ENCODE results near the gene TRMT2A.
"Not testable (repeated sequence)": the region's sequence is repeated elsewhere in the genome, so short reads cannot be mapped to it uniquely, and the experiment has no call there.

Gene TRMT2A, protein sequence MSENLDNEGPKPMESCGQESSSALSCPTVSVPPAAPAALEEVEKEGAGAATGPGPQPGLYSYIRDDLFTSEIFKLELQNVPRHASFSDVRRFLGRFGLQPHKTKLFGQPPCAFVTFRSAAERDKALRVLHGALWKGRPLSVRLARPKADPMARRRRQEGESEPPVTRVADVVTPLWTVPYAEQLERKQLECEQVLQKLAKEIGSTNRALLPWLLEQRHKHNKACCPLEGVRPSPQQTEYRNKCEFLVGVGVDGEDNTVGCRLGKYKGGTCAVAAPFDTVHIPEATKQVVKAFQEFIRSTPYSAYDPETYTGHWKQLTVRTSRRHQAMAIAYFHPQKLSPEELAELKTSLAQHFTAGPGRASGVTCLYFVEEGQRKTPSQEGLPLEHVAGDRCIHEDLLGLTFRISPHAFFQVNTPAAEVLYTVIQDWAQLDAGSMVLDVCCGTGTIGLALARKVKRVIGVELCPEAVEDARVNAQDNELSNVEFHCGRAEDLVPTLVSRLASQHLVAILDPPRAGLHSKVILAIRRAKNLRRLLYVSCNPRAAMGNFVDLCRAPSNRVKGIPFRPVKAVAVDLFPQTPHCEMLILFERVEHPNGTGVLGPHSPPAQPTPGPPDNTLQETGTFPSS

DNA sequence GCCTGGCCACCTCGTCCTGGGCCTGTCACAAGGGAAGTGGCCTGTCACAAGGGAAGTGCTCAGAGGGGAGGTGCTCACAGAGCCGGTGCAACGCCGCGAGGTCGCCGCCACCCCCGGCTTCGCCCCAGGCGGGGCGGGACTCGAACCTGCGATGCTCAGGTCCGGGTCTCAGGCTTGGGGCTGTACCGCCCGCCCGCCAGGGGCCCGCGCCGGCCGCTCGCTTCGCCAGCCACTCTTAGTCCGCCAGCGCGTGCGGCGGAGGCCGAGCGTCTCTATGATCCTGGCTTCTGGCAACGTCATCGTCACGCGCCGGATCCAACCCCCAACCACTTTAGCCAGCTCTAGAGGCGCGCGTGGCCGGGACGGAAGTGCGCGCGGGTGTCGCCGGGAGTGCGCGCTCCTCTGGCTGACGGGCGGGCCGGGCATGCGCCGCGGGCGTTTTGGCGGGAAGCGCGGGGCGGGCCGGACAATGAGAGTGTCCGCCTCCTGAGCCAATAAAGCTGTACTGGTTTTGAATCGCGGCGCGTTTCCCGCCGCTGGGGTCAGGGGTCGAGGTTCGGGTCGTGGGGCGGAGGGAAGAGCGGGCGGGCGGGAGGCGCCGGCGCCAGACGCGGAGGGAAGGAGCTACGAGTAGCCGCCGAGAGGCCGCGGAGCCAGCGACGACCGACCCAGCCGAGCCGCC lies at the start of gene TRMT2A:
TRMT2A (minus strand) TSS at position 276 of the 682 bp plus-strand sequence. CDS start 320 bp downstream, outside the sequence.
- peak; percentile 99 to 100 (median 99) for DNase-seq

DNA sequence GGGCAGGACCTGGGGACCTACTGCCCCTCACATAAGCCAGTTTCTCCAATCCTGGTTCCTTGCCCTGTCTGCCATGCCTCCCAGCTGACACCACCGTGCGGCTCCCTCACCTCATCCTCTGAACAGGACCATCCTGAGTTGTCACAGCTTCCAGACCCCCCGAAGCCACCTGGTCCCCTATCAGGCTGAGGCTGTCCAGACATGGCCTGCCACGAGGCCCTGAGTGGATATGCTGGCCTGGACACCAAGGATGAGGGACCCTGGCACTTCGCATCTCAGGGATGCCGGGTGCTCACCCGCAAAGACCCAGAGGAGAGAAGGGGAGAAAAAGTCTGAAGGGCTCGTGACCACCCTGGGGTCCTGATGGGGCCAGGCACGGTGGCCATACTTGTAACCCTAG lies 49.7 kb upstream of the TRMT2A start:
- DNase-seq = no peak

DNA sequence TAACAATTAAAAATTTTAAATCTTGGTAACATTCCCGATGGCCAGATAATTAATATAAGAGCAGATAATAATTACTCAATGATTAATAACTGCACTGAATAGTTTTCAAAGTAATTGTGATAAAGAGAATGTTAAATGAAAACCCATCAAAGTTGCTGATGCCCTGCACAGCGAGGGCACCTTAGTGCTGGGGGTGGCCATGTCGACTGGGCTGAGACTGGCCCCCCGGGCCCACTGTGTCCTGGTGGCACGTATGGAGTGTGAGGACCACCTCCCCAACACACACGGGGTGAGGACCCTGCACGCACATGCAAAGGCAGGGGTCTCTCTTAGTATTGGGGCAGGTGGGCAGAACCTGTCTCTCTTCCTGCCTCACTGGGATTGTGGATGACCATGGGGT lies 48.9 kb upstream of the TRMT2A start:
- DNase-seq = no peak

DNA sequence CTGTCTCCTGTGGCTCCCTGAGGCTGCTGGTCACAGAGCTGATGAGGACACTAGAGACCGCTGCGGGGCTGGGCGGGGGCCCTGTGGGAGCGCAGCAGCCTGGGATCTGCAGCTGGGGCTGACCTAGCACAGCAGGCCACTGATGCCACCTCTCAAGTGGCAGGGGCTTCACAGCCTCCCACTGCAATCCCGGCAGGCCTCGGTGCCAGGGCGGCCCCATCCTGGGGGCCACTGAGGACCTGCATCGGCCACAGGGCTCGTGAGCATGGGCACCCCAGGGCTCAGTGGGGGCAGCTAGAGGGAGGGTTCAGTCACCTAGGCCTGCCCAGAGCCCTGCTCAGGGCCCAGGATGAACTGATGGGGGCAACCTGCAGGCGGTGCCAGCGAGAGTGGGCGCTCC lies 48.4 kb upstream of the TRMT2A start:
- no peak for DNase-seq

GRCh38 chr22:20164863-20165262 lies 47.8 kb upstream of the TRMT2A start:
- no peak for DNase-seq

GRCh38 chr22:20160041-20160440 lies 43.0 kb upstream of the TRMT2A start:
- no peak for DNase-seq

DNA sequence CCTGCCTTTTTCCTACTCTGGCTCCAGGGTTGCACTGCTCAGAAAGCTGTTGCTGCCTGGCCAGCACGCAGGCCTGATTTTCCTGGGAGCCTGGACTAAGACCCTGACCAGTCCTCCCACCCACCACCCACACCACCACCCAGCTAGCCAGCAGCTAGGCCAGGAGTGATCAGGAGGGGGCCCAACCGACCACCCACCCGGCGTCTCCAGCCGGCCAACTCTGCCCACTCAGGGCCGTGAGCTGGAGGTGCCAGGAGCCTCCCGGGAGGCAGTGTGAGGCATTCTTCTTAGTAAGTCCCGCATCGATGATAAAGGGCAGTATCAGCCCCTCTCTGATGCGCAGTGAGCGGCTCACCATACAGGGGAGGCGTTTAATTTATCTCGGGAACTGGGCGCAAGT lies 42.5 kb upstream of the TRMT2A start:
- DNase-seq = not testable (repeated sequence)

GRCh38 chr22:20159076-20159475 lies 42.0 kb upstream of the TRMT2A start:
- no peak for DNase-seq

DNA sequence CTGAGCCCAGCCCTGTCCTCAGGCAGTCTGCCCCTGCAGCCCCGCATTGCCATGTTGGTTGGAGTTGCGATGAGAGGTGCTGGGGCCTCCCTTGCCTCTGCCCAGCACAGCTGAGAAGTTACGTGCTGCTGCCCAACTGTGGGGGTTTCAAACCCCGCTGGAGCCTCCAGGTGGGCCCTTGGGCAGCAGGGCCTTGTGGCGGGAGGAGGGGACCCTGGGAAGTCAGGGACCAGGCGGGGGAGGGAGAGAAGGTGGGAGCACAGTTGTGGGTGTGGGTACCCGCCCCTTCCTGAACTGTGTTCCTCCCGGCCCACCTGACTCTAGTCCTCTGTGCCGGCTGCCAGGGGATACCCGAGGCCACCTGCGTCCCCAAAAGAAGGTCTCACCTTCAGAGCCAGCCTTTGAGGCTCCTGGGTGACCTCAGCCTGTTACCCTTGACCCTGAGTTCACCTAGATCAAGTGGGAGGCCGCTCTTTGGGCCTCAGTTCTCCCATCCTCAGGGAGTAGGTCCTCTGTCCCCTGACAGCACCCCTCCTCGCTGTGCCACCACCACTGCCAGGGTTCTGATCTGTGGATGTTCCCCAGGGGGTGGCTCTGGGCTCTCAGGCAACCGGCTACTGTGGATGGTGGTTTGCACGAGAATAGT lies 41.5 kb upstream of the TRMT2A start:
- DNase-seq = no peak

DNA sequence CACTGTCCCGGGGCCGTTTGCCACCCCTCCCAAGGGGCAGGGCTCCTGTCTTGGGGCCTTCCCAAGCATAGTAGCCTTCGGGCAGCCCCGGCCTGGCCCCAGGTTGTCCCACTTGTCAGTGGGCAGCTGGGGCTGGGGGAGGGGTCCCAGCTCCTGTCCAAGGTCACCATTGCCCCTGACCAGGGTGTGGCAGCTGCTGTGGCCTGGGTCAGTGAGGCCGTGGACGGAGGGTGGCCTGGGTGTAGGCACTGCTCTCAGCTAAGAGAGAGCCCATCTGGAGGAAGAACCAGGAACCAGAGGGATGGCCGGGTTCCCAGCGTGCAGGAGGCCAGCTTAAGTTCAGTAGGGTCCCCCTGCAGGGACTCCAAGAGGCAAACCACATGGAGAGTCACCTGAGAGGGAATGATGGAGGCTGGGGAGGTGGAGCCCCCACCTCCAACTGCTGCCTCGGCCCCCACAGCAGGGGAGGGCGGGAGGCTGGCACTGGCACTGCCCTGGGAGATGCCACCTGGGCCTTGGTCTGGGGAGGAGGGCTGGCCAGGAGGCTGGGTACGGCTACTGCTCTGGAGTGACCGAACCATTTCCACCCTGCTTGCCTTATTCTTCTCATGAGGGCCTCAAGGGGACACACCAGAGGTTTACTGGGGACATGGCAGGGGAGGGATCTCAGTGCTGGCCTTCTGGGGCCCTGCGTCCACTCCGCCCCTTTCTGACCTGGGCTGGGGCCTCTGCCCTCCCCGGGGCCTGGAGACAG lies 40.6 kb upstream of the TRMT2A start:
- no peak for DNase-seq

DNA sequence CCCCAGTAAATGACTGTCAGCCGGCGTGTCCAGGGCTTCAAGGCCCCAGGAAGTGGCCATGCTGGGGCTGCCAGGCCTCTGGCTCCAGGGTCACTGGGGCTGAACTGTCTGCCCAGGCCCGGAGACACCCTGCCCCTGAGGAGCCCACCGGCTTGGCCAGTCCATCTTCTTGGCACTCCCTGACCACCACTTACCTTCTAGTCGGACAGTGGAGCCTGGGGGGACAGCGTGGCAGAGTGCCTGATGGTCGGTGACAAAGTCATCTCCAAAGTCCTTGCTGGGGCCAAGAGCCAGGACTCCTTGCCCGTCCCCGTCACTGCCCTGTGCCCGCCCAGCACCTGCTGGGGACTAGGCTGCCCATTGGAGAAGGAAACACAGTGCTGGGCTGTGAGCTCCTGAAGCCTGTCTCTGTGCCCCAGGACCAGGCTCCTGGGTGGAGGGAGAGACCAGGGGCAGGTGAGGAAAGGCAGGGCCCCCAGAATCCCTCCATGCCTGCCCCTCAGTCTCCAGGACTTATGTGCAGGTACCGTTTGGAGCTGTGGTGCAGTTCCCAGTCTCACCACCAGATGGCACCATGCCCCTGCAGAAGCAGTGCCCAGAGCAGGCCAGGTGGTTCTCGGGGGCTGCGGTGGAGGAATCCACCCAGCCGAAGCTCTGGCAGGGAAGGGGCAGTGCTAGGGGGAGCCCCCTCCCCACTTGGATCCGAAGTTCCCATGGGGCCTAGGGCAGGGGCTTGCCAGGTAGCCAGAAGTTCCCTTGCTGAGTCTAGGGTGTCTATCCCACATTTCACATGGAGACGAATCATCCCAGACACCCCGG lies 39.8 kb upstream of the TRMT2A start:
- DNase-seq = peak; percentile 77 to 89 (median 87)

DNA sequence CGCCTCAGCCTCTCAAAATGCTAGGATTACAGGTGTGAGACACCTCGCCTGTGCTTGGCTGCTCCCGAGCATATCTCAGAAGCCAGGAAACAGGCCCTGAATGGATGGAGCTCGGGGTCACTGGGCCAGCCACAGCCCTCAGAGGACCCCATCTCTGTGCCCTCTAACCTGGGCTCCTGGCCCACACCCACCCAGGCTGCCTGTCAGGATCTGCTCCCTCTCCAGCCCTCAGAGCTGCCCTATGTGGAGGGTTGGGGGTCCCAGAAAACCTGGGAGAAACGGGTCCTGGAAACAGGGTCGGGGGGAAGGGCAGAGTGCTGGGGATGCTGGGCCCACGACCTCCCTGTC lies 39.0 kb upstream of the TRMT2A start:
- no peak for DNase-seq

- peak; percentile 35 to 41 (median 39) for DNase-seq
Observed at GRCh38 chr22:20155330-20156041, 38.5 kb upstream of the TRMT2A start.

DNA sequence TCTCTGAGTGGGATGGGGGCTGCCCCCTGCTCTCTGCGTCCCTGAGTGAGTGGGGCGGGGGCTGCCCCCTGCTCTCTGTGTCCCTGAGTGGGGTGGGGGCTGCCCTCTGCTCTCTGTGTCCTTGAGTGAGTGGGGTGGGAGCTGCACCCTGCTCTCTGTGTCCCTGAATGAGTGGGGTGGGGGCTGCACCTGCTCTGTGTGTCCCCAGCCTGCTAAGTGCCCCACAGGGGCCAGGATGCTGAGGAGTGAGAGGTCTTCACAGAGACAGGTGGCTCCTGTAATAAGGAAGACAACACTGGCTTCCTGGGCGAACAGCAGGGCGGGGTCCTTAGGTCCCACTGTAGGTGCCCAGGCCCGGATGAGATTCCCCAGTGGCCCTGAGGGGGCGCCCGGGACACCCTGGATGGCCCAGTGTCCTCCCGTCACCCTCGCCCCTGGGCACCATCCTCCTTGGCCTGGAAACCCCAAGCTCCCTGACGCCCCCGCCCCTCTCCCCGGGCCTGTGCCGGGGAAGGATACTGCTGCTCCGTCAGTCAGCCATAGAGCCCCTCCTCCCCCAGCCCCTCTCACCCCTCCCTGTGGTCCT lies 37.7 kb upstream of the TRMT2A start:
- DNase-seq = peak in 2 of 3 donors; percentile 13 to 29

GRCh38 chr22:20153945-20154344 lies 36.9 kb upstream of the TRMT2A start:
- DNase-seq = no peak

DNA sequence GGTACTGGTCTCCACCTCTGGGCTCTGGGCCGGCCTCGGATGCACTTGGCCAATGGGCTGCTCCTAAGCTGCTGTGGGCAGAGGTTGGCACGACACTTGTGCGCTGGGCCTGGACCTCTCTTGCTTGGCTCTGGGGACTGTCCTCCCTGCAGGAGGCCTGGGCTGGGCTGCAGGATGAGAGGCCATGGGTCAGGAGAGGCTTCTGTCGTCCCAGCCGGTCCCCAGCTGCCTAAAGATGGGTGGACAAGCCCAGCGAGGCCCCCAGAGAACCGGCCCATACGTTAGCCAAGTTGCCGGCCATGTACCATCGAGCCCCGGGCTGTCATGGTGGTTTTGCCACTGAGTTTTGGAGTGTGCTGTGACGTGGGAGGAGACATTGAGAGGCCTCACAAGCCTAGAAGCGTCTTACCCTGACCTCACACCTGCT lies 35.5 kb upstream of the TRMT2A start:
- no peak for DNase-seq

DNA sequence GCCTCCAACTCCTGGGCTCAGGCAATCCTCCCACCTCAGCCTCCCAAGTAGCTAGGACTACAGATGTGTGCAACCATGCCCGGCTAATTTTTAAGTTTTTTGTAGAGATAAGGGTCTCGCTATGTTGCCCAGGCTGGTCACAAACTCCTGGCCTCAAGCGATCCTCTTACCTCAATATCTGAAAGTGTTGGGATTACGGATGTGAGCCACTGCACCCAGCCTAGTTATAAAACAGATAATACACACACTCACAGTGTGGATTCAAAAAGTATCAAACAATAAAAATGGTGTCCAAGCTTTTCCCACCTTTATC lies 34.2 kb upstream of the TRMT2A start:
- no peak for DNase-seq

GRCh38 chr22:20150381-20151275 lies 33.6 kb upstream of the TRMT2A start, which contains the start of gene CCDC188:
Gene CCDC188 (minus strand): TSS chr22:20151055. CDS start chr22:20150986, 69 bp downstream.
- DNase-seq = no peak

Data from suppressor macrophage treated with lipopolysaccharide for 1 hour (primary cell).